ENCODE measurements around the gene PTPDC1.

Gene PTPDC1

GRCh38 chr9:94134629-94135028, 50.4 kb downstream of the PTPDC1 start:
- DNase-seq (ENCODE audit: low read depth, low spot score): no peak
- CTCF ChIA-PET: interaction anchor here (1.3 kb wide), 1 partner anchor 37 kb away, joined by 3 read pairs; no protein-coding TSS in a partner anchor
- TF ChIP-seq, protein P1, sequence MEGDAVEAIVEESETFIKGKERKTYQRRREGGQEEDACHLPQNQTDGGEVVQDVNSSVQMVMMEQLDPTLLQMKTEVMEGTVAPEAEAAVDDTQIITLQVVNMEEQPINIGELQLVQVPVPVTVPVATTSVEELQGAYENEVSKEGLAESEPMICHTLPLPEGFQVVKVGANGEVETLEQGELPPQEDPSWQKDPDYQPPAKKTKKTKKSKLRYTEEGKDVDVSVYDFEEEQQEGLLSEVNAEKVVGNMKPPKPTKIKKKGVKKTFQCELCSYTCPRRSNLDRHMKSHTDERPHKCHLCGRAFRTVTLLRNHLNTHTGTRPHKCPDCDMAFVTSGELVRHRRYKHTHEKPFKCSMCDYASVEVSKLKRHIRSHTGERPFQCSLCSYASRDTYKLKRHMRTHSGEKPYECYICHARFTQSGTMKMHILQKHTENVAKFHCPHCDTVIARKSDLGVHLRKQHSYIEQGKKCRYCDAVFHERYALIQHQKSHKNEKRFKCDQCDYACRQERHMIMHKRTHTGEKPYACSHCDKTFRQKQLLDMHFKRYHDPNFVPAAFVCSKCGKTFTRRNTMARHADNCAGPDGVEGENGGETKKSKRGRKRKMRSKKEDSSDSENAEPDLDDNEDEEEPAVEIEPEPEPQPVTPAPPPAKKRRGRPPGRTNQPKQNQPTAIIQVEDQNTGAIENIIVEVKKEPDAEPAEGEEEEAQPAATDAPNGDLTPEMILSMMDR (IDR thresholded peaks at IDR 0.05; ENCODE audit: insufficient read depth, low read length, missing control alignments): no peak
- no peak overlapping the region for H3K4me3 ChIP-seq (ENCODE audit: low read depth, low read length)
- POLR2A ChIA-PET: interaction anchor here (0.6 kb wide), 1 partner anchor 32 kb away, joined by 3 read pairs; no protein-coding TSS in a partner anchor

DNA sequence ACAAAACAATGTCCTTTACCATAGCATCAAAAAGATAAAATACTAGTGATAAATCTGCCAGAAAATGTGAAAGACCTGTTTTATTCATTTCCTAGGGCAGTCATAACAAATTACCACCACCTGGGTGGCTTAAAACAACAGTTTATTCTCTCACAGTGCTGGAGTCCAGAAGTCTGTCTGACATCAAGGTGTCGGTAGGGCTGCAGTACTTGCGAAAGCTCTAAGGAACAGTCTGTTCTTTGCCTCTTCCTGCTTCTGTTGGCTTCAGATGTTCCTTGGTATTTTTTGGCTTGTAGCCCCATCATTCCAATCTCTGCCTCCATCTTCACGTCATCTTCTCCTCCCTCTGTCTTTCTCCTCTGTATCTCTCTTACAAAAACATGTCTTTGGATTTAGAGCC, 51.0 kb downstream of the PTPDC1 start:
- POLR2A ChIA-PET: interaction anchor here (0.6 kb wide), 1 partner anchor 31 kb away, joined by 3 read pairs; no protein-coding TSS in a partner anchor
- peak; percentile 42 for DNase-seq (ENCODE audit: low read depth, low spot score)
- CTCF ChIA-PET: no interaction called here
- no peak overlapping the region for H3K4me3 ChIP-seq (ENCODE audit: low read depth, low read length)
- TF ChIP-seq, protein P1 (IDR thresholded peaks at IDR 0.05; ENCODE audit: insufficient read depth, low read length, missing control alignments): no peak

GRCh38 chr9:94139672-94140417, 55.6 kb downstream of the PTPDC1 start:
- TF ChIP-seq, protein P1 (IDR thresholded peaks at IDR 0.05; ENCODE audit: insufficient read depth, low read length, missing control alignments): no peak
- POLR2A ChIA-PET: interaction anchor here (0.5 to 1.6 kb wide), 3 partner anchors 26 to 105 kb away, joined by 3 to 14 read pairs (median 4); no protein-coding TSS in a partner anchor
- CTCF ChIA-PET: interaction anchor here (0.9 to 1.0 kb wide), 4 partner anchors 8 to 54 kb away, joined by 3 read pairs; no protein-coding TSS in a partner anchor

DNA sequence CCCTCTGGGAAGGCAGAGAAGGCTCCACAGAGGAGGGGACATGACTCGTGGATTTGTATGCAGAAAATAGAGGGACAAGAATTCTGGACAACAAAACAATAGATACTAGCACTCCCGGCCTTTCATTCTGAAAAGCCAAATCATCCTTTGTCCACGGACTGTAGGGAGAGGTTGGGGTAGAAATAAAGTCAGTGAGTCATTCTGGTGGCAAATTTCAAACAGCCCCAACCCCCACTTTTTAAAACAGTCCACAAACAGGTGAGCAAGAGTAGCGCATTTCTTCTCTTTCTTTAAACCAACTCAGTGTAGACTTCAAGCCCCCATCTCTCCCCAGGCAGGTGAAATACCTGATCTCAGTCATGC, 56.1 kb downstream of the PTPDC1 start:
- CTCF ChIA-PET: interaction anchor here (1.0 kb wide), 1 partner anchor 55 kb away, joined by 3 read pairs; no protein-coding TSS in a partner anchor
- H3K4me3 ChIP-seq (ENCODE audit: low read depth, low read length): peak overlapping the region; percentile 33
- POLR2A ChIA-PET: interaction anchor here (1.6 kb wide), 1 partner anchor 26 kb away, joined by 14 read pairs; no protein-coding TSS in a partner anchor
- DNase-seq (ENCODE audit: low read depth, low spot score): no peak
- TF ChIP-seq, protein P1 (IDR thresholded peaks at IDR 0.05; ENCODE audit: insufficient read depth, low read length, missing control alignments): no peak

More at GRCh38 chr9:94139672-94140417, 55.6 kb downstream of the PTPDC1 start:
- DNase-seq (ENCODE audit: low read depth, low spot score): peak; percentile 70
- H3K4me3 ChIP-seq (ENCODE audit: low read depth, low read length): peak overlapping the region; percentile 33

- ChIA-PET POLR2A (no interaction called here), CTCF (no interaction called here)
- TF ChIP-seq, protein P1 (IDR thresholded peaks at IDR 0.05; ENCODE audit: insufficient read depth, low read length, missing control alignments): no peak
- no peak for DNase-seq (ENCODE audit: low read depth, low spot score)
- H3K4me3 ChIP-seq (ENCODE audit: low read depth, low read length): no peak overlapping the region
Measured at GRCh38 chr9:94140791-94141790, 56.8 kb downstream of the PTPDC1 start.
